HG03175 (cell line): Measurements from ENCODE around the gene TSSC4.
"Not testable (repeated sequence)": the region's sequence is repeated elsewhere in the genome, so short reads cannot be mapped to it uniquely, and the experiment has no call there.

Source experiments
- ATAC-seq: cut with Tn5 transposase; IDR thresholded peaks from one replicate; pipeline ENCODE4 v1.9.1; 2021; ENCODE audit warnings: mild to moderate bottlenecking, moderate library complexity; ENCODE audit not compliant: unreplicated experiment

The TSSC4 gene

GRCh38 chr11:2400069-2400761 is at the start of gene TSSC4:
Gene TSSC4 (plus strand): TSS chr11:2400750. CDS start chr11:2402634, 1,884 bp downstream.
- ATAC-seq, result peak; percentile 82

GRCh38 chr11:2351701-2352100 is 48.8 kb upstream of the TSSC4 start:
- ATAC-seq, result no peak

- ATAC-seq, result no peak
Measured at GRCh38 chr11:2352420-2352819, 48.1 kb upstream of the TSSC4 start.

GRCh38 chr11:2355000-2355644 is 45.4 kb upstream of the TSSC4 start:
- no peak for ATAC-seq

GRCh38 chr11:2357246-2357645 is 43.3 kb upstream of the TSSC4 start:
- no peak for ATAC-seq

GRCh38 chr11:2357651-2358050 is 42.9 kb upstream of the TSSC4 start:
- not testable (repeated sequence) for ATAC-seq

GRCh38 chr11:2358754-2359442 is 41.7 kb upstream of the TSSC4 start:
- no peak for ATAC-seq

- ATAC-seq, result no peak
Measured at GRCh38 chr11:2359557-2359956, 41.0 kb upstream of the TSSC4 start.

GRCh38 chr11:2360081-2360642 is 40.4 kb upstream of the TSSC4 start:
- no peak for ATAC-seq

- no peak for ATAC-seq
Measured at GRCh38 chr11:2361565-2361964, 39.0 kb upstream of the TSSC4 start.

- no peak for ATAC-seq
Measured at GRCh38 chr11:2362414-2362813, 38.1 kb upstream of the TSSC4 start.

- ATAC-seq, result no peak
Measured at GRCh38 chr11:2363130-2363529, 37.4 kb upstream of the TSSC4 start.

- no peak for ATAC-seq
Measured at GRCh38 chr11:2363577-2364370, 36.8 kb upstream of the TSSC4 start.

- not testable (repeated sequence) for ATAC-seq
Measured at GRCh38 chr11:2364386-2364785, 36.2 kb upstream of the TSSC4 start.

GRCh38 chr11:2365571-2366210 is 34.9 kb upstream of the TSSC4 start:
- no peak for ATAC-seq

GRCh38 chr11:2366276-2366675 is 34.3 kb upstream of the TSSC4 start:
- no peak for ATAC-seq

GRCh38 chr11:2366733-2367132 is 33.8 kb upstream of the TSSC4 start:
- ATAC-seq, result no peak

- ATAC-seq, result no peak
Measured at GRCh38 chr11:2367266-2368160, 33.0 kb upstream of the TSSC4 start.

- no peak for ATAC-seq
Measured at GRCh38 chr11:2368178-2368850, 32.2 kb upstream of the TSSC4 start.
